Measurements from ENCODE around the gene BMP8B.

The BMP8B gene

GRCh38 chr1:39755965-39756659 is 32.6 kb downstream of the BMP8B start:
- no peak for DNase-seq

- no peak for DNase-seq
Observed at GRCh38 chr1:39754906-39755504, 33.7 kb downstream of the BMP8B start.

DNA sequence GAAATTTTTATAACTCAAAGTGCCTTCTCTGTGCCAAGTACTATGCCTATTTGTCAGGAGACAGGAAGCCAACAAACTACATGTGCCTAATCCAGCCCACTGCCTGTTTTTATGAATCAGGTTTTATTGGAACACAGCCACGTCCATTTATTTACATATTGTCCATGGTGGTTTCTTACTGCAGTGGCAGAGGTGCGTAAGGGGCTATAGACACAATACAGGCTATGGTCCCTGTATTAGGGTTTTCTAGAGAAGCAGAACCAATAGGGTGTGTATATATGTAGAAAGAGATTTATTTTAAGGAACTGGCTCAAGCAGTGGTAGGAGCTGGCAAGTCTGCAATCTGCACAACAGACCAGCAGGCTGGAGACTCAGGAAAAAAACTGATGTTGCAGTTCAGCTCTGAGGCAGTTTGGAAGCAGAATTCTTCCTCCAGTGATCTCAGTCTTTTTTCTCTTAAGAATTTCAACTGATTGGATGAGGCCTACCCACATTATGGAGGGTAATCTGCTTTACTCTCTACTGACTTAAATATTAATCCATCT is 34.6 kb downstream of the BMP8B start:
- no peak for DNase-seq

DNA sequence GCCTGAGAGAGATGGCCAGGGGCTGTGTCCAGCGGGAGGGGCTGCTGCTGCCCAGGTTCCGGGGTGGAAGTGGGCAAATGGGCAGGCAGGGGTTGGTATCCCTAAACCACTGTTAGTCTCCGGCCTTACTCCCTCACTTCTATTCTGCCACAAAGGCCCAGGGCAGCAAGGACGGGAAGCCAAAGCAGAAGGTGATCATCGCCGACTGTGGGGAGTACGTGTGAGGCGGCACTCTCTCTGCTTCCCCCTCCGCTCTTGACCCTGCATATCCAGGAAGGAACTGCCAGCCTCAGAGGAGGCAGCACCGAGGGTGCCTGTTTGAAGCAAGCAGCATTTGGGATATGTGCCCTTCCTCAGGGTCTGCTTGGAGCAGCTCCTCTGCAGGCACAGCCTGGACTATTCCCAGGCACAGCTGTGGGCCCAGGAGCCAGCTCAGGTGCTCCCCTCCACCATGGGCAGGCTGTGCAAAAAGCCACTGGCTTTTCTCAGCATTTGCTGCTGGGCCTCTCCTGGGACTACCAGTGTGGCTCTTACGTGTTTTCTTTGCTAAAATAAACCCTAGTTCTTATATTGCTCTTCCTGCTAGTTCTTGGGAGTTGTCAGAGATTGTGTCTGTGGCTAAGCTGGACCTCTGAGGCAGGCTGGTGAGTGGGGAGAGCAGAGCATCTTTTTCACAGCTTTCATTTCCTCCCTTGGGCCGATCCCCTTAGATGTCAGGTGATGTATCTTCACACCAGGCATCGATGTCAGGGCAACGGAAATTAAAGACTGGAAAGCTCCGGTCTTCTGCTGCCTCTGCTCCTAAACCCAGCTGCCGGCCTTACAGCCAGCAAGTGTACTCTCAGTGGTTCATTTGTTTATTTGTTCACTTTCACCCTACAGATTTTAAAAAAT is 35.3 kb downstream of the BMP8B start:
- DNase-seq = no peak

DNA sequence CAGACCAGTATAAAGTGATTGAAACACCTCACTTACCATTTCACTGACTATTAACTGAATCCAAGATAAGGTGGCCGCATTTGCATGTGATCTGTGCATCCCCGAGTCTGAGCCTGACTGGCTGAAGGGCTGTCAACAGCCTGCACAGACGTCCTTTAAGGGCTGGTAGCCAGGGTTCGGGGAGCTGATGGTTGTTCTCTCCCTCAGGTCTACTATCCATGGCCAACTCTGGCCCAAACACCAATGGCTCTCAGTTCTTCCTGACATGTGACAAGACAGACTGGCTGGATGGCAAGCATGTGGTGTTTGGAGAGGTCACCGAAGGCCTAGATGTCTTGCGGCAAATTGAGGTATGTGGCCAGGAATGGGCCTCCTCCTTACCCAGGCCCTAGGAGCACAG is 36.0 kb downstream of the BMP8B start:
- DNase-seq = no peak

DNA sequence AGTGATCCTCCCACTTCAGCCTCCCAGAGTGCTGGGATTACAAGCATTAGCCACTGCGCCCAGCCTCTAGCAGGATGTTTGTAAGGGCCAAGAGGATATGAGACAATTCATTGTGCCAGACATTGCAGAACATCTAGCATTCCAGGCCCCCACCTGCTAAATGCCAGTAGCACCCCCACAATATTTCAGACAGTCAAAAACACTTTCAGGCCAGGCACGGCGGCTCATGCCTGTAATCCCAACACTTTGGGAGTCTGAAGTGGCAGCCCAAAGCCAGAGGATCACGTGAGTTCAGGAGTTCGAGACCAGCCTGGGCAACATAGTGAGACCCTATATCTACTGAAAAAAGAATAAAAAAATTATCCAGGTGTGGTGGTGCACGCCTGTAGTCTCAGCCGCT is 37.1 kb downstream of the BMP8B start:
- no peak for DNase-seq

- DNase-seq = no peak
Observed at GRCh38 chr1:39745016-39745670, 43.5 kb downstream of the BMP8B start.

- DNase-seq = peak; percentile 8 to 36
Observed at GRCh38 chr1:39738622-39739366, 49.9 kb downstream of the BMP8B start, which contains the start of gene PPIE. TSS of gene PPIE (plus strand) at chr1:39738882. CDS start at chr1:39738901, 19 bp downstream.

- DNase-seq = no peak
Observed at GRCh38 chr1:39737546-39738169, 51.0 kb downstream of the BMP8B start.

DNA sequence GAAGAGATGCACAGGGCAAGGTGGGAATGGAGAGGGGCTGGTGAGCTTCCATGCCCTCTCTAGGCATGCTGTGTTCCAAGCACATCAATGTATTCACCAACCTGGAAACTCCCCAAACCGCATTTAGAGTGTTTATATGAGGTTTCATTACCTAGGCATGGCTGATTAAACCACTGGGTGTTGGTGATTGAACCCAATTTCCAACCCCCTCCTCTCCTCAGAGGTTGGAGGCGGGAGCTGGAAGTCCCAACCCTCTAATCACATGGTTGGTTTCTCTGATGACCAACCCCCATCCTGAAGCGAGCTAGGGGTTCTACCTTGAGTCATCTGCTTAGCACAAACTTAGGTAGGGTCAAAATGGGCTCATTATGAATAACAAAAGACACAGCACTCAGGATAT is 52.9 kb downstream of the BMP8B start:
- no peak for DNase-seq

GRCh38 chr1:39733161-39733560 is 55.5 kb downstream of the BMP8B start:
- DNase-seq = no peak

DNA sequence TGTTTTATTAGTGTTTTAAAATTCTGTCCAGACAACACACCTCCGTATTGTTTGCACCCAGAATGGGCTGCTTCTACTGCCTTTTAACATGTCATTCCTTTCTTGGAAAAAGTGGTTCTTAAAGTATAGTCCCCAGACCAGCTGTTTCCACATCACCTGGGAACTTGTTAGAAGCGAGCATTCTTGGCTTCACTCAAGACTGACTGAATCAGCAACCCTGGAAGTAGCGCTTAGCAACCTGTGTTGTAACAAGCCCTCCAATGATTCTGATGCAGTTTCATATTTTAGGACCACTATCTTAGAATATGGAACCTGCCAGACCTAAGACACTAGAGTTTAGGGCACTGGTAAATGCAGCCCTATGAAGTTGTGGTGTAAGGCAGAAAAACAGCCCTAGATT is 55.9 kb downstream of the BMP8B start:
- DNase-seq = no peak

DNA sequence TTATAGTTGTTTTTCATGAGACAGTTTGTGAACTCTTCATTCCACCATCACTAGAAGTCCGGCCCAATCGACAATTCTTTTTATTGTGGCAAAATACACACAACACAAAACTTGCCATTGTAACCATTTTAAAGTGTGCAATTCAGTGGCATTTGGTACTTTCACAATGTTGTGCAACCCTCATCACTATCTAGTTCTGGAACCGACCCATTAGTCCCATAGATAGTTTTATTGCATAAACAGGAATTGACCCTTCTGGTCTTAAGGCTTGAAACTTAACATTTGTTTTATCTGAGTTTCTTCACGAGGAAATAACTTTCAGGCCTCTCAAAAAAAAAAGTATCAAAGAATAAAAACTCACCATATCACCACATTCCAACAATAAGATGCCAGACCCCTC is 58.8 kb downstream of the BMP8B start:
- no peak for DNase-seq

DNA sequence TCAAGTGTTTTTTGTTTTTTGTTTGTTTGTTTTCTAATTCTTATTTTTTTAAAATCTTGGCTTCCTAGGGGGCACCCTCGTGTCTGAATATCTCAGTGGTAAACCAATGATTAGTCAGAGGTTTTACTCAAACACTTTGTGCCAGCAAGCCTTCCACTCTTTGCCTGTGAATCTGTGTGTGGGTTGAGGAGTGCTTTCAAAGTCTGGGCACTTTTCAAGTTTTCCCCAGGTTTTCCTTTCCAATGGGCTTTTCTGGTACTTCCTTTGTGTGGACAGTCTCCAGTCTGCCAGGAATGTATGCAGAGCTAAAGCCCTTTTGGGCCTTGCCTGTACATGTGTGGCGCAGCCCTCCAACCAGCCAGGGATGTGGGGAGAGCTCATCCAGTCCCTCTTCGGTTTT is 59.6 kb downstream of the BMP8B start:
- no peak for DNase-seq

- DNase-seq = no peak
Observed at GRCh38 chr1:39727932-39728317, 60.7 kb downstream of the BMP8B start.

DNA sequence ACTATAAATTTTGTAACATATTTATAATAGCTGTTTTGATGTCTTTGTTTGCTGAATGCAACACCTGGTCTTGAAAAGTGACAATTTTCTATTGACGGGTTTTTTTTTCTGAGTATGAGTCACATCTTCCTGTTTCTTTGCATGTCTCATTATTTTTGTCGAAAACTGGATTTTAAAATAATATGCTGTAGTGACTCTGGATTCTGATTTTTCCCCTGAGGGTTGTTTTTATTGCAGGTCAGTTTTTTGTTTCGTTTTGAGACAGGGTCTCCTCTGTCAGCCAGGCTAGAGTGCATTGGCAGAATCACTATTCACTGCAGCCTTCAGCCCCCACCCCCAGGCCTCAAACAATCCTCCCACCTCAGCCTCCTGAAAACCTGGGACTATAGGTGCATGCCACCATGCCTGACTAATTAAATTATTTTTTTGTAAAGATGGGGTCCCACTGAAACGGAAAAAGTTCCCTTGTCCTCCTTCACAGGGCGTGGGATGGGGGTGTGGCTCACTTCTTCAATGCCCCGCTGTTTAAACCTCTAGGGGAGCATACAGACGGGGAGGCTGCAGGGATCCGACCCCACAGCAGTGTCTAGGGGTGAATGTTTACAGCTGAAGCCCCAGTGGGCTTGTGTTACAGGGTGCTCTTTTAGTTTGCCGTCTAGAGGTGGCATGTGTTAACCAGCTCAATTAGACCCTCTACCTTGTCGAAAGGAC is 61.3 kb downstream of the BMP8B start:
- DNase-seq = no peak

DNA sequence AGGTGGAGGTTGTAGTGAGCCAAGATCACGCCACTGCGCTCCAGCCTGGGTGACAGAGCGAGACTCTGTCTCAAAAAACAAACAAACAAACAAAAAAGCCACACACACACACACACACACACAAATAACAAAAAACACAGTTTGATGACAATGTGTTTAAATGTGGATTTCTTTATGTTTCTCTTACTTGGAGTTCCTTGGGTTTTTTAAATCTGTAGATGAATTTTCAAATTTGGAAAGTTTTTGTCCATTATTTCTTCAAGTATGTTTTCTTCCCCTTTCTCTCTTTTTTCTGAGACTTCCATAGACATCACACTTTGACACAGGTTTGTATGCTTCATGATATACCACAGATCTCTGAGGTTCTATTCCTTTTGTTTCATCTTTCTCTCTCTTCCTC is 62.1 kb downstream of the BMP8B start:
- DNase-seq = no peak

GRCh38 chr1:39722495-39722894 is 66.2 kb downstream of the BMP8B start:
- DNase-seq = no peak

- no peak for DNase-seq
Observed at GRCh38 chr1:39721664-39722063, 67.0 kb downstream of the BMP8B start.

GRCh38 chr1:39720094-39720999 is 68.3 kb downstream of the BMP8B start:
- peak in 1 of 2 experiments; percentile 53 for DNase-seq

Data from cerebellar nuclear complex (tissue), 1 donor.